ENCODE results near the gene LRIG1. TPM values are rescaled to one million over a fixed set of nuclear protein-coding genes. Genes with fewer than 3 reads are reported as not detected.

LRIG1 gene
- total and polyA plus RNA-seq, 2 of the 8 experiments (the other 6 are each of a cell fraction or from before 2014, with no cell fraction given): 78.1 to 88.7 TPM

- no peak for TF ChIP-seq RAD21 (IDR thresholded peaks at IDR 0.05 in 1 of 2, conservative IDR thresholded peaks at IDR 0.05 in 1 of 2; ENCODE audit: low read depth in 2 of 2, low read length in 2 of 2)
- TF ChIP-seq CHD1 (IDR thresholded peaks at IDR 0.05; ENCODE audit: low read depth, low read length): no peak
- no peak for TF ChIP-seq TAF7 (optimal IDR thresholded peaks at IDR 0.05; ENCODE audit: borderline replicate concordance, low read depth, low read length)
- no peak for TF ChIP-seq PHF8 (conservative IDR thresholded peaks at IDR 0.05; ENCODE audit: low read depth, low read length)
Observed at GRCh38 chr3:66497288-66497984, 3.4 kb downstream of the LRIG1 start (continued).
